ENCODE measurements around the gene FBXW11. TPM values are rescaled to one million over a fixed set of nuclear protein-coding genes. Genes with fewer than 3 reads are reported as not detected.
A peak's percentile ranks its signal among the peaks of the same experiment; 100 is the strongest.
"Not testable (repeated sequence)": the region's sequence is repeated elsewhere in the genome, so short reads cannot be mapped to it uniquely, and the experiment has no call there.

The FBXW11 gene
- total RNA-seq, 1 experiment from 2014 or later, result 54.8 TPM

- no peaks in the 10 kb centered on the region for H3K9me2 ChIP-seq (ENCODE audit: insufficient read depth)
- no TSS peak for BruUV-seq (replicated peaks)
- no peak overlapping the region for H2AFZ ChIP-seq
- peak overlapping the region; percentile 15; the same call in 1 of the 2 replicates for H3K4me2 ChIP-seq
- CTCF ChIA-PET, result interaction anchor here (1.0 kb wide), 1 partner anchor 114 kb away, joined by 4 read pairs; no protein-coding TSS in a partner anchor
- no peak for TF ChIP-seq CTCF (conservative IDR thresholded peaks at IDR 0.05)
- TF ChIP-seq EZH2 (IDR thresholded peaks at IDR 0.05; ENCODE audit: low read depth), result no peak
- H3K9me3 ChIP-seq (ENCODE audit: insufficient read depth, low read depth), result no peaks in the 10 kb centered on the region
- no peak for DNase-seq
- no peaks in the 10 kb centered on the region for H3K36me3 ChIP-seq (ENCODE audit: low read depth)
- H3F3A ChIP-seq (ENCODE audit: insufficient read depth, low read depth), result peaks cover 12% of the 10 kb centered on the region; the same call in 1 of the 2 replicates
- peaks cover 73% of the 10 kb centered on the region for H3K79me2 ChIP-seq (ENCODE audit: low read depth)
- no peaks in the 10 kb centered on the region for H3K27me3 ChIP-seq (ENCODE audit: insufficient read depth, low read depth)
- H3K27ac ChIP-seq, result 0 out of 2 replicates have a peak overlapping the region, but pooled peaks have one; percentile 15
- H4K20me1 ChIP-seq (ENCODE audit: insufficient read depth), result peaks cover 30% of the 10 kb centered on the region
- H3K4me3 ChIP-seq, result no peak overlapping the region
- H3K4me1 ChIP-seq (replicated peaks; ENCODE audit: insufficient read depth), result peaks cover 20% of the 10 kb centered on the region
- intact Hi-C loops (cut with micrococcal nuclease; ENCODE audit: unreplicated experiment), result no loop called here
- POLR2A ChIA-PET (ENCODE audit: unreplicated experiment), result interaction anchor here (1.1 kb wide), 1 partner anchor 61 kb away, joined by 7 read pairs; the partner anchor contains the start of gene FBXW11
Observed at GRCh38 chr5:171945476-171945875, 61.0 kb downstream of the FBXW11 start.

- CTCF ChIA-PET, result interaction anchor here (0.7 to 1.0 kb wide), 2 partner anchors 49 to 114 kb away, joined by 3 to 4 read pairs; no protein-coding TSS in a partner anchor
- H3K27ac ChIP-seq, result peak overlapping the region; percentile 15; the same call in 1 of the 2 replicates
Observed at GRCh38 chr5:171945066-171945465, 61.4 kb downstream of the FBXW11 start.

DNA sequence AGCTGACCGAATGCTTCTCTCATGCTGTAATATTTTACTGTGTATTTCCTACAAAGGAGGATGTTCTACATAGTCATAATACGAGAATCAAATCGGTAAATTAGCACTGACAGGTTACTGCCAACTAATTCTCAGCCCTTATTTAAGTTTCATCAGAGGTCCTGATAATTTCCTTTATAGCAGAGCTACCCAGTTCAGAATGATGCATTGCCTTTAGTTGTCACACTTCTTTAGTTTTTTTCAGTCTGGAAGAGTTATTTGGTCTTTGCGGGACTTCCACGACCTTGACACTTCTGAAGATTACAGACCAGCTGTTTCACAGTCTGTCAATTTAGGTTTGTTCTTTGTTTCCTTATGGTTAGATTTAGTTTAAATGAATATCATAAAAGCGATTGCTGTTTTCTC lies 64.3 kb downstream of the FBXW11 start:
- H3K27me3 ChIP-seq (ENCODE audit: insufficient read depth, low read depth); H3K4me2 ChIP-seq; CTCF ChIA-PET; BruUV-seq (replicated peaks); H2AFZ ChIP-seq; POLR2A ChIA-PET (ENCODE audit: unreplicated experiment); H3K9me3 ChIP-seq (ENCODE audit: insufficient read depth, low read depth); H3K4me3 ChIP-seq; H3K27ac ChIP-seq; DNase-seq; intact Hi-C loops (cut with micrococcal nuclease; ENCODE audit: unreplicated experiment); H3K36me3 ChIP-seq (ENCODE audit: low read depth); H3K9me2 ChIP-seq (ENCODE audit: insufficient read depth): not testable (repeated sequence)
- H3K4me1 ChIP-seq (replicated peaks; ENCODE audit: insufficient read depth), result peaks cover 18% of the 10 kb centered on the region
- H3F3A ChIP-seq (ENCODE audit: insufficient read depth, low read depth), result peaks cover 15% of the 10 kb centered on the region
- H3K79me2 ChIP-seq (ENCODE audit: low read depth), result peaks cover 74% of the 10 kb centered on the region
- peaks cover 36% of the 10 kb centered on the region; the same call in 1 of the 2 replicates for H4K20me1 ChIP-seq (ENCODE audit: insufficient read depth)

More at GRCh38 chr5:171945066-171945465, 61.4 kb downstream of the FBXW11 start:
- intact Hi-C loops (cut with micrococcal nuclease; ENCODE audit: unreplicated experiment), result no loop called here
- POLR2A ChIA-PET (ENCODE audit: unreplicated experiment), result interaction anchor here (1.1 kb wide), 1 partner anchor 61 kb away, joined by 7 read pairs; the partner anchor contains the start of gene FBXW11
- Histone ChIP-seq H2AFZ (no peak overlapping the region), H3K4me2 (peak overlapping the region; percentile 15), H3K79me2 (ENCODE audit: low read depth) (peaks cover 73% of the 10 kb centered on the region), H3K27me3 (ENCODE audit: insufficient read depth, low read depth) (no peaks in the 10 kb centered on the region), H3K4me3 (no peak overlapping the region), H3K9me2 (ENCODE audit: insufficient read depth) (no peaks in the 10 kb centered on the region), H3K4me1 (replicated peaks; ENCODE audit: insufficient read depth) (peaks cover 20% of the 10 kb centered on the region), H3F3A (ENCODE audit: insufficient read depth, low read depth) (peaks cover 12% of the 10 kb centered on the region; the same call in 1 of the 2 replicates), H3K9me3 (ENCODE audit: insufficient read depth, low read depth) (no peaks in the 10 kb centered on the region), H3K36me3 (ENCODE audit: low read depth) (no peaks in the 10 kb centered on the region), H4K20me1 (ENCODE audit: insufficient read depth) (peaks cover 34% of the 10 kb centered on the region)
- BruUV-seq (replicated peaks), result no TSS peak
- peak in 1 of 2 experiments; percentile 37 for DNase-seq
- no peak for TF ChIP-seq CTCF (conservative IDR thresholded peaks at IDR 0.05)
- no peak for TF ChIP-seq EZH2 (IDR thresholded peaks at IDR 0.05; ENCODE audit: low read depth)

DNA sequence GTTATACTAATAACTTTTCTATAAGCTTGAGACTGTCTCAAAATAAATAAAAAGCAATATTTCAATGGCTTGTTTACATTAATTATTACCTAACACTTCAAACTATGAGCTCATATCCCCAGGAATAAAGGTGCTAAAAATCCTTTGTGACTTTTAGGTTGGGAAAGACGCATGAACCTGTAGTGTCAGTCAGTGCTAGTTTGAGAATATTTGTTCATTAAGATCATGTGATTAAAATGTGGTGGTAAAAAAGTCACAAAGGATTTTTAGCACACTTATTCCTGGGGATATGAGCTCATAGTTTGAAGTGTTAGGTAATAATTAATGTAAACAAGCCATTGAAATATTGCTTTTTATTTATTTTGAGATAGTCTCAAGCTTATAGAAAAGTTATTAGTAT lies 64.8 kb downstream of the FBXW11 start:
- intact Hi-C loops (cut with micrococcal nuclease; ENCODE audit: unreplicated experiment); CTCF ChIA-PET: not testable (repeated sequence)
- H3K79me2 ChIP-seq (ENCODE audit: low read depth), result peaks cover 75% of the 10 kb centered on the region

DNA sequence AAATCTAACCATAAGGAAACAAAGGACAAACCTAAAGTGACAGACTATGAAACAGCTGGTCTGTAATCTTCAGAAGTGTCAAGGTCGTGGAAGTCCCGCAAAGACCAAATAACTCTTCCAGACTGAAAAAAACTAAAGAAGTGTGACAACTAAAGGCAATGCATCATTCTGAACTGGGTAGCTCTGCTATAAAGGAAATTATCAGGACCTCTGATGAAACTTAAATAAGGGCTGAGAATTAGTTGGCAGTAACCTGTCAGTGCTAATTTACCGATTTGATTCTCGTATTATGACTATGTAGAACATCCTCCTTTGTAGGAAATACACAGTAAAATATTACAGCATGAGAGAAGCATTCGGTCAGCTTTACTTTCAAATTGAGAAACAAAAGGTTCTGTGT lies 65.2 kb downstream of the FBXW11 start:
- POLR2A ChIA-PET (ENCODE audit: unreplicated experiment); H3K27ac ChIP-seq; H2AFZ ChIP-seq; BruUV-seq (replicated peaks); intact Hi-C loops (cut with micrococcal nuclease; ENCODE audit: unreplicated experiment); H3K4me2 ChIP-seq; CTCF ChIA-PET; H3K36me3 ChIP-seq (ENCODE audit: low read depth); DNase-seq; H3K4me3 ChIP-seq; H3K9me3 ChIP-seq (ENCODE audit: insufficient read depth, low read depth); H3K27me3 ChIP-seq (ENCODE audit: insufficient read depth, low read depth); H3K9me2 ChIP-seq (ENCODE audit: insufficient read depth): not testable (repeated sequence)
- H3K79me2 ChIP-seq (ENCODE audit: low read depth), result peaks cover 75% of the 10 kb centered on the region
- H4K20me1 ChIP-seq (ENCODE audit: insufficient read depth), result peaks cover 37% of the 10 kb centered on the region; the same call in 1 of the 2 replicates
- peaks cover 11% of the 10 kb centered on the region for H3K4me1 ChIP-seq (replicated peaks; ENCODE audit: insufficient read depth)
- peaks cover 15% of the 10 kb centered on the region for H3F3A ChIP-seq (ENCODE audit: insufficient read depth, low read depth)

More for the DNA sequence above, 64.8 kb downstream of the FBXW11 start:
- BruUV-seq (replicated peaks); DNase-seq; H3K36me3 ChIP-seq (ENCODE audit: low read depth); H3K9me3 ChIP-seq (ENCODE audit: insufficient read depth, low read depth); H3K27me3 ChIP-seq (ENCODE audit: insufficient read depth, low read depth); H3K4me2 ChIP-seq; H3K4me3 ChIP-seq; H2AFZ ChIP-seq; POLR2A ChIA-PET (ENCODE audit: unreplicated experiment); H3K9me2 ChIP-seq (ENCODE audit: insufficient read depth); H3K27ac ChIP-seq: not testable (repeated sequence)
- Histone ChIP-seq H3K4me1 (replicated peaks; ENCODE audit: insufficient read depth) (peaks cover 13% of the 10 kb centered on the region), H4K20me1 (ENCODE audit: insufficient read depth) (peaks cover 38% of the 10 kb centered on the region; the same call in 1 of the 2 replicates), H3F3A (ENCODE audit: insufficient read depth, low read depth) (peaks cover 15% of the 10 kb centered on the region)
